ENCODE results near the gene RALGPS1. TPM values are rescaled to one million over a fixed set of nuclear protein-coding genes. Genes with fewer than 3 reads are reported as not detected.

The RALGPS1 gene
- total RNA-seq, 1 experiment from 2014 or later, result 28.5 TPM

DNA sequence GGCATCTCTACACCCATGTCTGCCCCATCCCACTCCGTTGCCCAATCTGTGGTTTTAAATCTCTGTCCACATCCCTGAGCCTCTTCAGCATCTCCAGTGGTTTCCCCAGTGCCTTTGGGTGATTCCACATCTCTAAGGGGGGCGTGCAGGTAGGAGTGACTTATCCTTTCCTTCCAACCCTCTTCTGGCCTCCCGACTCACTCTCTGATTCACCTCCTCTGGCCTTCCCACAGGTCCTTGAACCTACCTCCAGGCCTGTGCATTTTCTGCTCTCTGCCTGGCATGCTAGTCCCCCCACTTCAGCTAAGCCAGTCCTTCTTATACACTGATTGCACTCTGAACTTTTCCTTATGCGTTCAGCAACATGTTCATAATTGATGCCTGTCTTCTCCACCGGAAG lies 99.0 kb downstream of the RALGPS1 start (continued):
- no peak for TF ChIP-seq TEAD4 (CRISPR knock-in tag; IDR thresholded peaks at IDR 0.05)
- TF ChIP-seq, protein P1, sequence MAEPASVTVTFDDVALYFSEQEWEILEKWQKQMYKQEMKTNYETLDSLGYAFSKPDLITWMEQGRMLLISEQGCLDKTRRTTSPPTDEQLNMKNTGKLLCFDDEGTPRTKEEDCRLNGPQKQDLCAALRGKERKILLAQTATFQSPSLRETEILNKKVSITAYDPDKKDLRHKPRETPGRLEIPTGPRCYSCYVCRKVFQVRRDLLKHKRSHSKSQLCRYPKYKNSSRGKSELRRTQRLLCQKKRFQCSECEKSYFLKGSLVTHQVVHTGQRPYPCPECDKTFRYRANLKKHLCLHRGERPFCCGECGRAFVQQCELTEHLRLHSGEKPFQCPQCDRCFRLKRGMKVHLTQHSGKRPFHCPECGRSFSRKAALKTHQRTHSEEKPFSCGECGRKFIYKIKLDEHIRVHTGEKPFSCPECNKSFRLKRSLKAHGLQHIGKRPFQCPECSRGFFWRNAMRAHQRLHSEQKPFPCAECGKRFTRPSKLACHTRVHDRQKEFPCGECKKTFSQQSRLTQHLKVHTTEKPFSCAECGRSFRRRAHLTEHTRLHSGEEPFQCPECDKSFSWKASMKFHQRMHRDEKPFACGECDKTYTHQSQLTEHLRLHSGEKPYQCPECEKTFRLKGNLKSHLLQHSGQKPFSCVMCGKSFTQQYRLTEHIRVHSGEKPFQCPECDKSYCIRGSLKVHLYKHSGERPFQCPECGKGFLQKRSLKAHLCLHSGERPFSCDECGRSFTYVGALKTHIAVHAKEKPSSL (CRISPR knock-in tag; conservative IDR thresholded peaks at IDR 0.05), result no peak
- TF ChIP-seq, protein P2, sequence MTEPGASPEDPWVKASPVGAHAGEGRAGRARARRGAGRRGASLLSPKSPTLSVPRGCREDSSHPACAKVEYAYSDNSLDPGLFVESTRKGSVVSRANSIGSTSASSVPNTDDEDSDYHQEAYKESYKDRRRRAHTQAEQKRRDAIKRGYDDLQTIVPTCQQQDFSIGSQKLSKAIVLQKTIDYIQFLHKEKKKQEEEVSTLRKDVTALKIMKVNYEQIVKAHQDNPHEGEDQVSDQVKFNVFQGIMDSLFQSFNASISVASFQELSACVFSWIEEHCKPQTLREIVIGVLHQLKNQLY (CRISPR knock-in tag; IDR thresholded peaks at IDR 0.05), result no peak
- TF ChIP-seq ZNF219 (CRISPR knock-in tag; IDR thresholded peaks at IDR 0.05; ENCODE audit: borderline replicate concordance), result no peak
- no peak for TF ChIP-seq SP1 (CRISPR knock-in tag; conservative IDR thresholded peaks at IDR 0.05)

DNA sequence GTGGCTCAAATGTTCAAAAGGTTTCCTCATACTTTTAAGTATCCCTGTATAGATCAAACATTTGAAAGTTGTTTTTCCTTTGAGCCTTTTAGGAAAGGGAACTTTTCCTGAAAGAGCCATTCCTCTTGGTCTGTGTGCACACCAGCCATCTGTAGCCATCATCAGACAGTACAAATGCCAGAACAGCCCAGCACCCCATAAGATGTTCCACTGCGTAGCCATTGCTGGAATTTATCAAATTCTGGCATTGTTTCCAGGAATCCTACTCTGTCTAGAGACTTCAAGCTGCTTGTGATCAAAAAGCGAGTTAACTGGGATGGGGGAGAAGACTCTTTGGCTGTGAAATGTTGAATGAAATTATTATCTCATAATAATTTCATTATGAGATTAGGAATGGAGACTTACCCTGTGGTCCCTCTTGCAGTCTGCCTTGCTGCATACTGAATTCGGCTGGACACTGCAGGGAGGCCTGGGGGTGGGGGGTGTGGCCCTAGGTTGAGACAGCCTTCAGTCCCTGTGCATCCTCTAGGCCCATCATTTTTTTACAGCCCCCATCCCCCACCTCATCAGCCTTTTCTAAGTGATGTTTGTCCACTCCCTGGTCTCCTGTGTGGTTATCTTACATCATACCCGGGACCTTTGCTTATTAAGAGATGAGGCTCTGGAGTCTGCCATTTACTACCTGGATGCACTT lies 99.8 kb downstream of the RALGPS1 start:
- DNase-seq (ENCODE audit: low spot score) (no peak), ATAC-seq (no peak)
- ChIA-PET CTCF (no interaction called here), POLR2A (no interaction called here)
- Mint-ChIP-seq H3K36me3 (no peaks in the 10 kb centered on the region), H3K27me3 (ENCODE audit: low read depth) (no peaks in the 10 kb centered on the region; the same call in 1 of the 2 replicates), H3K4me3 (no peak overlapping the region), H3K9me3 (no peaks in the 10 kb centered on the region), H3K27ac (no peak overlapping the region), H3K4me1 (peaks cover 7% of the 10 kb centered on the region)
- TF ChIP-seq TEAD4 (CRISPR knock-in tag; IDR thresholded peaks at IDR 0.05), result no peak

DNA sequence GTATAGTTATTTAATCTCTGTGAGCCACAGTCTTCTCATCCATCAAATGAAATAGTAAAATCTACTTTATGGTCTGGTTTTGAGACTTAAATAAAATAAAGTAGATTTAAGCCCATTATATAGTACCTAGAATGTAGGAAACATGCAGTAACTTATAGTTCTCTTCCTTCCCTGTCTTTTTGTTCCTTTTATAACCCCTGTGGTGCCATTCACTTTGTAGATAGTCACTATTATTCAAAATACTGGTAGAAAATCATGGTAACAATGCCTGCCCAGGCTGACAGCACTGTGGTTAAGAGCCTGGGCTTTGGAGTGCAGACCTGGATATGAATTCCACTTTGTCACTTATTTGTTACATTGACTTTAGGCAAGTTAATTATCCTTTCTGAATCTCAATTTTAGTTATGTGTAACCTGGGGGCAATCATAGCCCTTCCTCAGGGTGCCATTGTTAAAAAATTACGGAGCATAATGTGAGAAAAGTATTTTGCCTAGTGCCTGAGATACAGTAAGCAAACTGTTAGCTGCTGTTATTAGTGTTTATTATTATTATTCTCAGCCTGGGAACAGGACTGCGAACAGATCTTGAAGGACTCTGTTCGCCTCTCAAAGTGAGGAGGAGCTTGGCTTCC lies 100.4 kb downstream of the RALGPS1 start:
- Mint-ChIP-seq H3K27me3 (ENCODE audit: low read depth) (no peaks in the 10 kb centered on the region; the same call in 1 of the 2 replicates), H3K36me3 (no peaks in the 10 kb centered on the region), H3K4me1 (peaks cover 7% of the 10 kb centered on the region), H3K9me3 (no peaks in the 10 kb centered on the region), H3K4me3 (no peak overlapping the region), H3K27ac (no peak overlapping the region)
- no peak for DNase-seq (ENCODE audit: low spot score)
- ATAC-seq, result no peak
- TF ChIP-seq, protein P3, sequence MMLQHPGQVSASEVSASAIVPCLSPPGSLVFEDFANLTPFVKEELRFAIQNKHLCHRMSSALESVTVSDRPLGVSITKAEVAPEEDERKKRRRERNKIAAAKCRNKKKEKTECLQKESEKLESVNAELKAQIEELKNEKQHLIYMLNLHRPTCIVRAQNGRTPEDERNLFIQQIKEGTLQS (CRISPR knock-in tag; conservative IDR thresholded peaks at IDR 0.05), result no peak
- TF ChIP-seq GABPB1 (CRISPR knock-in tag; IDR thresholded peaks at IDR 0.05), result no peak
- TF ChIP-seq, protein P2 (CRISPR knock-in tag; IDR thresholded peaks at IDR 0.05), result no peak
- POLR2A ChIA-PET, result no interaction called here
- CTCF ChIA-PET, result no interaction called here

DNA sequence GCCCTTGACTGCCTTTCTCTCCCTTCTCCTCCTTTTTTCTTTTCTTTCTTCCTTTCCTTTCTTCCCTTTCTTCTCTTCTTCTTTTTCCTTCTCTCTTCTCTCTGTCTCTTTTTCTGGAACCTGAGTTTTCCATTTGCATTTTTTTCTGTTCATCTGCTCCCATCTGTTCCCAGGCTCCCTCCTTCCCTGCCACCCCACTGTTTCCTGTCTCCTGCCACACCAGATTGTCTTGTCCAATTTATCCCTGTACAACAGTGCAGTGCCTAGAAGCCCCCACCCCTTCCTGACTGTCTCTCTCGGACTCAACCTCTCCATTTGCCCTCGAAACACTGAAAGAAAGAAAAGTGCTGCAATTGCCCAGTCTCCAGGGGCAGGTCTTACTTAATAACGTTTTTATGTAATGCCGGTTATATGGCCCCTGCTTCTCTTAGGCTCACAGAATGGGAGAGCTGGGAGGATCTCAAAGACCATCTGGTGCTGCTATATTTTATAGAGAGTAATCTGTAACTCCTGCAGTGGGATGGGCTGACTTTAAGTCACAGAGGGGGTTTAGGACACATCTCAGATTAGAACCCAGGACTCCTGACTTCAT lies 101.4 kb downstream of the RALGPS1 start:
- no peaks in the 10 kb centered on the region; the same call in 1 of the 2 replicates for H3K27me3 Mint-ChIP-seq (ENCODE audit: low read depth)
- DNase-seq (ENCODE audit: low spot score) (no peak), ATAC-seq (no peak)
- H3K9me3 Mint-ChIP-seq, result no peaks in the 10 kb centered on the region
- POLR2A ChIA-PET, result no interaction called here
- CTCF ChIA-PET, result no interaction called here
- H3K4me3 Mint-ChIP-seq, result no peak overlapping the region
- no peak overlapping the region for H3K27ac Mint-ChIP-seq
- H3K4me1 Mint-ChIP-seq, result peaks cover 7% of the 10 kb centered on the region
- no peaks in the 10 kb centered on the region for H3K36me3 Mint-ChIP-seq
- TF ChIP-seq, protein P2 (CRISPR knock-in tag; IDR thresholded peaks at IDR 0.05), result no peak
- TF ChIP-seq, protein P4, sequence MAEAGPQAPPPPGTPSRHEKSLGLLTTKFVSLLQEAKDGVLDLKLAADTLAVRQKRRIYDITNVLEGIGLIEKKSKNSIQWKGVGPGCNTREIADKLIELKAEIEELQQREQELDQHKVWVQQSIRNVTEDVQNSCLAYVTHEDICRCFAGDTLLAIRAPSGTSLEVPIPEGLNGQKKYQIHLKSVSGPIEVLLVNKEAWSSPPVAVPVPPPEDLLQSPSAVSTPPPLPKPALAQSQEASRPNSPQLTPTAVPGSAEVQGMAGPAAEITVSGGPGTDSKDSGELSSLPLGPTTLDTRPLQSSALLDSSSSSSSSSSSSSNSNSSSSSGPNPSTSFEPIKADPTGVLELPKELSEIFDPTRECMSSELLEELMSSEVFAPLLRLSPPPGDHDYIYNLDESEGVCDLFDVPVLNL (CRISPR knock-in tag; IDR thresholded peaks at IDR 0.05; ENCODE audit: borderline replicate concordance, low read depth), result no peak
- TF ChIP-seq, protein P5, sequence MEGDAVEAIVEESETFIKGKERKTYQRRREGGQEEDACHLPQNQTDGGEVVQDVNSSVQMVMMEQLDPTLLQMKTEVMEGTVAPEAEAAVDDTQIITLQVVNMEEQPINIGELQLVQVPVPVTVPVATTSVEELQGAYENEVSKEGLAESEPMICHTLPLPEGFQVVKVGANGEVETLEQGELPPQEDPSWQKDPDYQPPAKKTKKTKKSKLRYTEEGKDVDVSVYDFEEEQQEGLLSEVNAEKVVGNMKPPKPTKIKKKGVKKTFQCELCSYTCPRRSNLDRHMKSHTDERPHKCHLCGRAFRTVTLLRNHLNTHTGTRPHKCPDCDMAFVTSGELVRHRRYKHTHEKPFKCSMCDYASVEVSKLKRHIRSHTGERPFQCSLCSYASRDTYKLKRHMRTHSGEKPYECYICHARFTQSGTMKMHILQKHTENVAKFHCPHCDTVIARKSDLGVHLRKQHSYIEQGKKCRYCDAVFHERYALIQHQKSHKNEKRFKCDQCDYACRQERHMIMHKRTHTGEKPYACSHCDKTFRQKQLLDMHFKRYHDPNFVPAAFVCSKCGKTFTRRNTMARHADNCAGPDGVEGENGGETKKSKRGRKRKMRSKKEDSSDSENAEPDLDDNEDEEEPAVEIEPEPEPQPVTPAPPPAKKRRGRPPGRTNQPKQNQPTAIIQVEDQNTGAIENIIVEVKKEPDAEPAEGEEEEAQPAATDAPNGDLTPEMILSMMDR (IDR thresholded peaks at IDR 0.05), result no peak
- TF ChIP-seq CREB1 (CRISPR knock-in tag; IDR thresholded peaks at IDR 0.05) (no peak), FOXJ3 (CRISPR knock-in tag; IDR thresholded peaks at IDR 0.05; ENCODE audit: borderline replicate concordance) (no peak), JUN (CRISPR knock-in tag; IDR thresholded peaks at IDR 0.05) (no peak), RORB (CRISPR knock-in tag; IDR thresholded peaks at IDR 0.05) (no peak), TEAD1 (CRISPR knock-in tag; IDR thresholded peaks at IDR 0.05) (no peak)
- TF ChIP-seq, protein P6, sequence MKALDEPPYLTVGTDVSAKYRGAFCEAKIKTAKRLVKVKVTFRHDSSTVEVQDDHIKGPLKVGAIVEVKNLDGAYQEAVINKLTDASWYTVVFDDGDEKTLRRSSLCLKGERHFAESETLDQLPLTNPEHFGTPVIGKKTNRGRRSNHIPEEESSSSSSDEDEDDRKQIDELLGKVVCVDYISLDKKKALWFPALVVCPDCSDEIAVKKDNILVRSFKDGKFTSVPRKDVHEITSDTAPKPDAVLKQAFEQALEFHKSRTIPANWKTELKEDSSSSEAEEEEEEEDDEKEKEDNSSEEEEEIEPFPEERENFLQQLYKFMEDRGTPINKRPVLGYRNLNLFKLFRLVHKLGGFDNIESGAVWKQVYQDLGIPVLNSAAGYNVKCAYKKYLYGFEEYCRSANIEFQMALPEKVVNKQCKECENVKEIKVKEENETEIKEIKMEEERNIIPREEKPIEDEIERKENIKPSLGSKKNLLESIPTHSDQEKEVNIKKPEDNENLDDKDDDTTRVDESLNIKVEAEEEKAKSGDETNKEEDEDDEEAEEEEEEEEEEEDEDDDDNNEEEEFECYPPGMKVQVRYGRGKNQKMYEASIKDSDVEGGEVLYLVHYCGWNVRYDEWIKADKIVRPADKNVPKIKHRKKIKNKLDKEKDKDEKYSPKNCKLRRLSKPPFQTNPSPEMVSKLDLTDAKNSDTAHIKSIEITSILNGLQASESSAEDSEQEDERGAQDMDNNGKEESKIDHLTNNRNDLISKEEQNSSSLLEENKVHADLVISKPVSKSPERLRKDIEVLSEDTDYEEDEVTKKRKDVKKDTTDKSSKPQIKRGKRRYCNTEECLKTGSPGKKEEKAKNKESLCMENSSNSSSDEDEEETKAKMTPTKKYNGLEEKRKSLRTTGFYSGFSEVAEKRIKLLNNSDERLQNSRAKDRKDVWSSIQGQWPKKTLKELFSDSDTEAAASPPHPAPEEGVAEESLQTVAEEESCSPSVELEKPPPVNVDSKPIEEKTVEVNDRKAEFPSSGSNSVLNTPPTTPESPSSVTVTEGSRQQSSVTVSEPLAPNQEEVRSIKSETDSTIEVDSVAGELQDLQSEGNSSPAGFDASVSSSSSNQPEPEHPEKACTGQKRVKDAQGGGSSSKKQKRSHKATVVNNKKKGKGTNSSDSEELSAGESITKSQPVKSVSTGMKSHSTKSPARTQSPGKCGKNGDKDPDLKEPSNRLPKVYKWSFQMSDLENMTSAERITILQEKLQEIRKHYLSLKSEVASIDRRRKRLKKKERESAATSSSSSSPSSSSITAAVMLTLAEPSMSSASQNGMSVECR (CRISPR knock-in tag; IDR thresholded peaks at IDR 0.05; ENCODE audit: borderline replicate concordance), result no peak
